RPMI8226 (cell line): ENCODE data around the gene AHNAK.
"Not testable (repeated sequence)": the region's sequence is repeated elsewhere in the genome, so short reads cannot be mapped to it uniquely, and the experiment has no call there.

ENCODE experiments used
- DNase-seq: peaks from one replicate; pipeline ENCODE4 v3.0.0-alpha.2; 2015

Gene AHNAK

GRCh38 chr11:62550478-62550877 lies 3.9 kb upstream of the AHNAK start:
- not testable (repeated sequence) for DNase-seq

- DNase-seq: no peak
Observed at GRCh38 chr11:62548545-62549335, 2.1 kb upstream of the AHNAK start.

GRCh38 chr11:62547691-62548281 lies 1.2 kb upstream of the AHNAK start:
- DNase-seq: peak; percentile 42

GRCh38 chr11:62546929-62547625 lies 471 bp upstream of the AHNAK start:
- peak; percentile 56 for DNase-seq

- peak; percentile 93 for DNase-seq
Observed at GRCh38 chr11:62545437-62546243, 966 bp downstream of the AHNAK start.

GRCh38 chr11:62544581-62545436 lies 1.8 kb downstream of the AHNAK start:
- DNase-seq: peak; percentile 60

GRCh38 chr11:62543680-62544444 lies 2.7 kb downstream of the AHNAK start:
- peak; percentile 49 for DNase-seq

- DNase-seq: peak; percentile 92
Observed at GRCh38 chr11:62542750-62543567, 3.6 kb downstream of the AHNAK start.

GRCh38 chr11:62542111-62542745 lies 4.4 kb downstream of the AHNAK start:
- DNase-seq: peak; percentile 47

- peak; percentile 86 for DNase-seq
Observed at GRCh38 chr11:62540804-62541701, 5.6 kb downstream of the AHNAK start.

- DNase-seq: peak; percentile 95
Observed at GRCh38 chr11:62539238-62539925, 7.2 kb downstream of the AHNAK start.

GRCh38 chr11:62538470-62539237 lies 8.0 kb downstream of the AHNAK start:
- DNase-seq: peak; percentile 87

GRCh38 chr11:62536301-62536957 lies 10.2 kb downstream of the AHNAK start:
- no peak for DNase-seq

- DNase-seq: no peak
Observed at GRCh38 chr11:62535802-62536201, 10.8 kb downstream of the AHNAK start.

GRCh38 chr11:62534779-62535545 lies 11.6 kb downstream of the AHNAK start:
- DNase-seq: no peak

GRCh38 chr11:62532096-62532495 lies 14.5 kb downstream of the AHNAK start:
- no peak for DNase-seq
